Suprapubic skin (tissue), 3 donors: ENCODE data around the gene ADCY5.

Experiments
- POLR2AphosphoS5 ChIP-seq, 3 donors: sonication (generic); formaldehyde crosslinking; IDR thresholded peaks; one replicate each; pipeline ENCODE4 v1.6.1; 2017; ENCODE audit warnings: antibody characterized with exemption in 3 of 3
- TF ChIP-seq, protein P1 (sequence below), 2 donors: fragments of 200-600 bp in 1 of 2; fragments of 450-650 bp in 1 of 2; sonication (generic) in 1 of 2; IDR thresholded peaks; one replicate each; pipeline ENCODE4 v1.5.1; 2016 to 2019; ENCODE audit warnings: antibody characterized with exemption in 2 of 2, mild to moderate bottlenecking in 1 of 2, moderate library complexity in 1 of 2

- TF ChIP-seq, protein P1, sequence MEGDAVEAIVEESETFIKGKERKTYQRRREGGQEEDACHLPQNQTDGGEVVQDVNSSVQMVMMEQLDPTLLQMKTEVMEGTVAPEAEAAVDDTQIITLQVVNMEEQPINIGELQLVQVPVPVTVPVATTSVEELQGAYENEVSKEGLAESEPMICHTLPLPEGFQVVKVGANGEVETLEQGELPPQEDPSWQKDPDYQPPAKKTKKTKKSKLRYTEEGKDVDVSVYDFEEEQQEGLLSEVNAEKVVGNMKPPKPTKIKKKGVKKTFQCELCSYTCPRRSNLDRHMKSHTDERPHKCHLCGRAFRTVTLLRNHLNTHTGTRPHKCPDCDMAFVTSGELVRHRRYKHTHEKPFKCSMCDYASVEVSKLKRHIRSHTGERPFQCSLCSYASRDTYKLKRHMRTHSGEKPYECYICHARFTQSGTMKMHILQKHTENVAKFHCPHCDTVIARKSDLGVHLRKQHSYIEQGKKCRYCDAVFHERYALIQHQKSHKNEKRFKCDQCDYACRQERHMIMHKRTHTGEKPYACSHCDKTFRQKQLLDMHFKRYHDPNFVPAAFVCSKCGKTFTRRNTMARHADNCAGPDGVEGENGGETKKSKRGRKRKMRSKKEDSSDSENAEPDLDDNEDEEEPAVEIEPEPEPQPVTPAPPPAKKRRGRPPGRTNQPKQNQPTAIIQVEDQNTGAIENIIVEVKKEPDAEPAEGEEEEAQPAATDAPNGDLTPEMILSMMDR (IDR thresholded peaks at IDR 0.05): no peak
- TF ChIP-seq POLR2AphosphoS5 (IDR thresholded peaks at IDR 0.05): no peak
These were observed 151.3 kb downstream of the ADCY5 start for GRCh38 chr3:123297627-123297899.
